Stomach (tissue), 9 donors: ENCODE data around the gene COX5B. TPM values are rescaled to one million over a fixed set of nuclear protein-coding genes. Genes with fewer than 3 reads are reported as not detected.
A peak's percentile ranks its signal among the peaks of the same experiment; 100 is the strongest.

ENCODE experiments used
- DNase-seq, 2 donors: peaks; one replicate each; pipeline versions ENCODE4 v3.0.0 to v3.0.0-alpha.2; 2013 to 2019
- H3K27ac ChIP-seq, 5 donors: fragments of 200-600 bp in 4 of 5; sonication (generic) in 4 of 5; one replicate each; pipeline ENCODE4 v1.5.1; 2013 to 2019; ENCODE audit warnings: mild to moderate bottlenecking in 1 of 5, moderate library complexity in 1 of 5
- H3K27me3 ChIP-seq, 3 donors: fragments of 200-600 bp; sonication (generic); one replicate each; pipeline ENCODE4 v1.5.1; 2017 to 2019; ENCODE audit warnings: mixed run types in 1 of 3
- H3K36me3 ChIP-seq, 4 donors: fragments of 200-600 bp; sonication (generic); 1 replicate in 3 of 4; 2 replicates in 1 of 4; pipeline ENCODE4 v1.5.1; 2016 to 2019
- H3K4me1 ChIP-seq, 4 donors: fragments of 200-600 bp; sonication (generic); one replicate each; pipeline ENCODE4 v1.5.1; 2016 to 2019
- H3K4me3 ChIP-seq, 4 donors: fragments of 200-600 bp; sonication (generic) in 3 of 4; one replicate each; pipeline ENCODE4 v1.5.1; 2016 to 2019; ENCODE audit warnings: mild to moderate bottlenecking in 1 of 4
- H3K9me3 ChIP-seq, 4 donors: fragments of 200-600 bp; sonication (generic); one replicate each; pipeline ENCODE4 v1.5.1; 2016 to 2019
- EP300 ChIP-seq: sonication (generic); formaldehyde crosslinking; IDR thresholded peaks from one replicate; pipeline ENCODE4 v1.6.1; 2017; ENCODE audit warnings: antibody characterized with exemption
- POLR2A ChIP-seq, 4 donors: fragments of 450-650 bp; IDR thresholded peaks; one replicate each; pipeline ENCODE4 v1.6.1; 2016; ENCODE audit warnings: antibody characterized with exemption in 4 of 4, control low read depth in 2 of 4, mild to moderate bottlenecking in 1 of 4, moderate library complexity in 1 of 4
- POLR2AphosphoS5 ChIP-seq, 3 donors: sonication (generic); formaldehyde crosslinking; IDR thresholded peaks; one replicate each; pipeline ENCODE4 v1.6.1; 2016; ENCODE audit warnings: antibody characterized with exemption in 3 of 3
- WGBS, 5 donors: extraction: QIAGEN DNeasy Blood & Tissue Kit in 3 of 5; methylation state at CpG; one replicate each; pipeline versions ENCODE4 v1.1.5 to v1.1.7; 2013 to 2018; 5-methylcytosine and 5-hydroxymethylcytosine counted together
- intact Hi-C: fragments of 100-400 bp; cut with DNase I; formaldehyde crosslinking; loops from one replicate; pipeline ENCODE4 v1.15.1; 2023; ENCODE audit warnings: low total_unique reads
- polyA plus RNA-seq, 3 donors: library from polyadenylated mRNA; stranded (reverse); fragments of 200-250 nt; gene quantifications; one replicate each; pipeline ENCODE4 v1.2.3, GENCODE V29; 2013
- total RNA-seq, 5 donors: library from RNA; depleted of rRNA; stranded (reverse); fragments of >200 nt; gene quantifications; one replicate each; pipeline versions ENCODE4 v1.1.0 to v1.2.3, GENCODE V29; 2014 to 2016
- TF ChIP-seq, protein P1 (sequence below), 7 experiments: fragments of 450-650 bp in 4 of 7; fragments of 200-600 bp in 3 of 7; sonication (generic) in 3 of 7; IDR thresholded peaks; one replicate each; pipeline ENCODE4 v1.5.1; 2016 to 2019; ENCODE audit warnings: antibody characterized with exemption in 7 of 7, control low read depth in 2 of 7, mild to moderate bottlenecking in 1 of 7
- donor health status: healthy with polysubstance abuse.
- donor health status: Bipolar disorder and iron deficiency.
- donor health status: healthy.

The COX5B gene
- total and polyA plus RNA-seq, 8 donors: 370 to 935 (median 571) TPM

GRCh38 chr2:97644023-97644717 lies 1.7 kb upstream of the COX5B start:
- no peak for TF ChIP-seq POLR2AphosphoS5 (IDR thresholded peaks at IDR 0.05)
- TF ChIP-seq POLR2A (IDR thresholded peaks at IDR 0.05): no peak
- intact Hi-C loops: no loop called here
- no peak for DNase-seq
- Histone ChIP-seq H3K9me3 (no peaks in the 10 kb centered on the region), H3K4me1 (peaks cover 10 to 28% (median 18%) of the 10 kb centered on the region in 4 donors), H3K27me3 (peaks cover 0 to 13% (median 0%) of the 10 kb centered on the region in 3 donors), H3K27ac (no peak overlapping the region), H3K4me3 (no peak overlapping the region), H3K36me3 (peaks cover 19 to 22% (median 21%) of the 10 kb centered on the region in 4 donors)
- 94 to 98% (median 96%) methylated on average over 4 of the region's 4 CpGs for WGBS, 5 donors

- H3K9me3 ChIP-seq: no peaks in the 10 kb centered on the region
- H3K27me3 ChIP-seq: peaks cover 0 to 5% (median 0%) of the 10 kb centered on the region in 3 donors
- intact Hi-C loops: no loop called here
- H3K4me1 ChIP-seq: peaks cover 10 to 28% (median 18%) of the 10 kb centered on the region in 4 donors
- H3K36me3 ChIP-seq: peaks cover 25 to 32% (median 32%) of the 10 kb centered on the region in 4 donors
- no peak for DNase-seq
- TF ChIP-seq EP300 (no peak), POLR2A (IDR thresholded peaks at IDR 0.05) (no peak), POLR2AphosphoS5 (IDR thresholded peaks at IDR 0.05) (no peak)
- TF ChIP-seq, protein P1, sequence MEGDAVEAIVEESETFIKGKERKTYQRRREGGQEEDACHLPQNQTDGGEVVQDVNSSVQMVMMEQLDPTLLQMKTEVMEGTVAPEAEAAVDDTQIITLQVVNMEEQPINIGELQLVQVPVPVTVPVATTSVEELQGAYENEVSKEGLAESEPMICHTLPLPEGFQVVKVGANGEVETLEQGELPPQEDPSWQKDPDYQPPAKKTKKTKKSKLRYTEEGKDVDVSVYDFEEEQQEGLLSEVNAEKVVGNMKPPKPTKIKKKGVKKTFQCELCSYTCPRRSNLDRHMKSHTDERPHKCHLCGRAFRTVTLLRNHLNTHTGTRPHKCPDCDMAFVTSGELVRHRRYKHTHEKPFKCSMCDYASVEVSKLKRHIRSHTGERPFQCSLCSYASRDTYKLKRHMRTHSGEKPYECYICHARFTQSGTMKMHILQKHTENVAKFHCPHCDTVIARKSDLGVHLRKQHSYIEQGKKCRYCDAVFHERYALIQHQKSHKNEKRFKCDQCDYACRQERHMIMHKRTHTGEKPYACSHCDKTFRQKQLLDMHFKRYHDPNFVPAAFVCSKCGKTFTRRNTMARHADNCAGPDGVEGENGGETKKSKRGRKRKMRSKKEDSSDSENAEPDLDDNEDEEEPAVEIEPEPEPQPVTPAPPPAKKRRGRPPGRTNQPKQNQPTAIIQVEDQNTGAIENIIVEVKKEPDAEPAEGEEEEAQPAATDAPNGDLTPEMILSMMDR (IDR thresholded peaks at IDR 0.05): no peak
- 6 to 10% (median 7%) methylated on average over 19 of the region's 19 CpGs for WGBS, 5 donors
- H3K27ac ChIP-seq: peak overlapping the region; percentile 95 to 98 (median 96)
- H3K4me3 ChIP-seq: peak overlapping the region; percentile 94 to 98 (median 97)
These were observed 659 bp upstream of the COX5B start for GRCh38 chr2:97645112-97645694.

DNA sequence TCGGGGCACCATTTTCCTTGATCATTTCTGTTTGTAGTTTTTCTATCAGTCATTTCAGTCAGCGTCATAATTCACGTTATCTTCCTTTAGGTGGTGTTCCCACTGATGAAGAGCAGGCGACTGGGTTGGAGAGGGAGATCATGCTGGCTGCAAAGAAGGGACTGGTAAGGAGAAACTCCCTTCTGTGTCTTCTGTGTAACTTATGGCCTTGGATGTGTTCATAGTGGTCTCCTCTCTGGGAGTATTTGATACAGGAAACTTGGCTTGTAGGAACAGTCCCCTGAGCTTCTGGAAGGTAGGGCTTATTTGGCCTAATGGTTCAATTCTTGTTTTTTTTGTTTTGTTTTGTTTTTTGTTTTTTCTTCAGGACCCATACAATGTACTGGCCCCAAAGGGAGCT lies 1.1 kb downstream of the COX5B start:
- DNase-seq: no peak
- Histone ChIP-seq H3K27me3 (no peaks in the 10 kb centered on the region), H3K27ac (peak overlapping the region in 4 of 5 donors; percentile 95 to 98 (median 96)), H3K4me1 (peaks cover 10 to 28% (median 18%) of the 10 kb centered on the region in 4 donors), H3K4me3 (peak overlapping the region; percentile 94 to 98 (median 97)), H3K36me3 (peaks cover 25 to 41% (median 36%) of the 10 kb centered on the region in 4 donors), H3K9me3 (no peaks in the 10 kb centered on the region)
- WGBS, 5 donors: 67 to 79% (median 76%) methylated on average over 4 of the region's 4 CpGs
- intact Hi-C loops: no loop called here
- TF ChIP-seq, protein P1 (IDR thresholded peaks at IDR 0.05): no peak
- TF ChIP-seq POLR2A (IDR thresholded peaks at IDR 0.05) (no peak), POLR2AphosphoS5 (IDR thresholded peaks at IDR 0.05) (no peak), EP300 (no peak)

- H3K4me3 ChIP-seq: no peak overlapping the region
- TF ChIP-seq EP300 (no peak), POLR2AphosphoS5 (IDR thresholded peaks at IDR 0.05) (no peak), POLR2A (IDR thresholded peaks at IDR 0.05) (no peak)
- TF ChIP-seq, protein P1 (IDR thresholded peaks at IDR 0.05): no peak
- intact Hi-C loops: no loop called here
- no peaks in the 10 kb centered on the region for H3K27me3 ChIP-seq
- peaks cover 6 to 20% (median 14%) of the 10 kb centered on the region in 4 donors for H3K4me1 ChIP-seq
- H3K36me3 ChIP-seq: peaks cover 29 to 72% (median 56%) of the 10 kb centered on the region in 4 donors
- peaks cover 0 to 5% (median 0%) of the 10 kb centered on the region in 4 donors for H3K9me3 ChIP-seq
- DNase-seq: no peak
- no peak overlapping the region for H3K27ac ChIP-seq
- 80 to 86% (median 83%) methylated on average over 4 of the region's 4 CpGs for whole genome bisulfite sequencing, 5 donors
These were observed 5.3 kb downstream of the COX5B start for GRCh38 chr2:97651114-97651513.
